K562 (cell line): Measurements from ENCODE around the gene MEIKIN. TPM values are rescaled to one million over a fixed set of nuclear protein-coding genes. Genes with fewer than 3 reads are reported as not detected.

Experiments
- ARHGAP35 ChIP-seq: fragments of 450-650 bp; IDR thresholded peaks from 2 replicates; pipeline ENCODE4 v1.6.1; 2018; ENCODE audit not compliant: partially characterized antibody
- ATF1 ChIP-seq, 2 experiments: fragments of 450-650 bp in 1 of 2; IDR thresholded peaks; 2 replicates each; pipeline ENCODE4 v1.6.1; 2016; ENCODE audit warnings: missing compliant biosample characterization in 1 of 2, missing genetic modification characterization in 1 of 2
- BRCA1 ChIP-seq, 2 experiments: fragments of 450-650 bp in 1 of 2; sonication (generic) in 1 of 2; formaldehyde crosslinking in 1 of 2; IDR thresholded peaks; 2 replicates each; pipeline versions ENCODE4 v1.5.0 to v1.6.1; 2017 to 2020; ENCODE audit warnings: mild to moderate bottlenecking in 1 of 2, missing genetic modification reagents in 1 of 2
- CAMTA2 ChIP-seq: fragments of 250-450 bp; sonication (Bioruptor Pico); conservative IDR thresholded peaks from 2 replicates; pipeline ENCODE4 v1.5.1; 2022
- MIER1 ChIP-seq: fragments of 450-650 bp; IDR thresholded peaks from 2 replicates; pipeline ENCODE4 v1.6.1; 2016; ENCODE audit warnings: antibody characterized with exemption, mild to moderate bottlenecking, low read depth
- NFIC ChIP-seq: fragments of 450-650 bp; IDR thresholded peaks from 2 replicates; pipeline ENCODE4 v1.6.1; 2017; ENCODE audit warnings: mild to moderate bottlenecking, inconsistent platforms
- PATZ1 ChIP-seq: fragments of 250-450 bp; sonication (Bioruptor Pico); IDR thresholded peaks from 2 replicates; pipeline ENCODE4 v1.5.0; 2020; ENCODE audit warnings: mild to moderate bottlenecking, borderline replicate concordance
- PHB ChIP-seq: fragments of 250-450 bp; sonication (Bioruptor Pico); IDR thresholded peaks from 2 replicates; pipeline ENCODE4 v1.5.0; 2021
- POLR2B ChIP-seq: fragments of 450-650 bp; IDR thresholded peaks from 2 replicates; pipeline ENCODE4 v1.6.1; 2018; ENCODE audit warnings: low read depth; ENCODE audit not compliant: partially characterized antibody
- RERE ChIP-seq: sonication (generic); formaldehyde crosslinking; IDR thresholded peaks from 2 replicates; pipeline ENCODE4 v1.8.0; 2023; ENCODE audit warnings: missing genetic modification reagents, mild to moderate bottlenecking, borderline replicate concordance
- RHOXF2B ChIP-seq: fragments of 250-450 bp; sonication (Bioruptor Pico); conservative IDR thresholded peaks from 2 replicates; pipeline ENCODE4 v1.5.1; 2021
- TRIM24 ChIP-seq, 2 experiments: fragments of 450-650 bp; IDR thresholded peaks; 2 replicates each; pipeline ENCODE4 v1.6.1; 2016
- ZKSCAN8 ChIP-seq: fragments of 200-800 bp; sonication (Bioruptor generic); IDR thresholded peaks from 2 replicates; pipeline ENCODE4 v1.6.1; 2016; ENCODE audit warnings: missing genetic modification characterization, missing compliant biosample characterization
- ZNF197 ChIP-seq: fragments of 200-800 bp; sonication (Bioruptor generic); IDR thresholded peaks from 2 replicates; pipeline ENCODE4 v1.6.1; 2016; ENCODE audit warnings: low read depth, missing genetic modification characterization, missing compliant biosample characterization
- ZNF551 ChIP-seq: fragments of 250-450 bp; sonication (Bioruptor Pico); IDR thresholded peaks from 2 replicates; pipeline ENCODE4 v1.5.0; 2021; ENCODE audit warnings: mild to moderate bottlenecking, moderate library complexity
- ZNF644 ChIP-seq: fragments of 200-800 bp; sonication (Bioruptor generic); IDR thresholded peaks from 2 replicates; pipeline ENCODE4 v1.6.1; 2016; ENCODE audit warnings: low read depth, missing genetic modification characterization, missing compliant biosample characterization
- polyA plus RNA-seq, 8 experiments: library from polyadenylated mRNA; depleted of rRNA in 4 of 8; stranded (reverse) in 5 of 8; unstranded in 3 of 8; fragments of >200 nt; fragmentation: Nextera tagmentation in 2 of 8; fragmentation: Illumina TruSeq in 1 of 8; extraction: Ambion mirVana in 2 of 8; extraction: Trizol in 1 of 8; gene quantifications; 2 replicates each; pipeline versions ENCODE4 v1.2.1 to v1.2.3, GENCODE V29; 2011 to 2014; ENCODE audit warnings: inconsistent platforms in 1 of 8, missing spikeins in 1 of 8
- total RNA-seq, 7 experiments: library from RNA; depleted of rRNA in 6 of 7; stranded (reverse); fragments of >200 nt in 6 of 7; fragmentation: Illumina TruSeq in 2 of 7; extraction: Trizol in 2 of 7; gene quantifications; 2 replicates each; pipeline versions ENCODE4 v1.2.1 to v1.2.3, GENCODE V29; 2011 to 2021; ENCODE audit warnings: low replicate concordance in 1 of 7
- TF ChIP-seq, protein P1 (sequence below), 2 experiments: fragments of 150-350 bp in 1 of 2; IDR thresholded peaks; 2 replicates each; pipeline ENCODE4 v1.6.1; 2012 to 2016; ENCODE audit warnings: low read depth in 2 of 2, low read length in 2 of 2, mild to moderate bottlenecking in 1 of 2, moderate library complexity in 1 of 2

The MEIKIN gene
- total and polyA plus RNA-seq, 9 of the 15 experiments (the other 6 are each of a cell fraction or from before 2014, with no cell fraction given) = 0.18 TPM; not detected in 8

- no peak for TF ChIP-seq ATF1 (CRISPR knock-in tag; IDR thresholded peaks at IDR 0.05)
- TF ChIP-seq ATF1 (tag; IDR thresholded peaks at IDR 0.05) = no peak
- TF ChIP-seq, protein P1, sequence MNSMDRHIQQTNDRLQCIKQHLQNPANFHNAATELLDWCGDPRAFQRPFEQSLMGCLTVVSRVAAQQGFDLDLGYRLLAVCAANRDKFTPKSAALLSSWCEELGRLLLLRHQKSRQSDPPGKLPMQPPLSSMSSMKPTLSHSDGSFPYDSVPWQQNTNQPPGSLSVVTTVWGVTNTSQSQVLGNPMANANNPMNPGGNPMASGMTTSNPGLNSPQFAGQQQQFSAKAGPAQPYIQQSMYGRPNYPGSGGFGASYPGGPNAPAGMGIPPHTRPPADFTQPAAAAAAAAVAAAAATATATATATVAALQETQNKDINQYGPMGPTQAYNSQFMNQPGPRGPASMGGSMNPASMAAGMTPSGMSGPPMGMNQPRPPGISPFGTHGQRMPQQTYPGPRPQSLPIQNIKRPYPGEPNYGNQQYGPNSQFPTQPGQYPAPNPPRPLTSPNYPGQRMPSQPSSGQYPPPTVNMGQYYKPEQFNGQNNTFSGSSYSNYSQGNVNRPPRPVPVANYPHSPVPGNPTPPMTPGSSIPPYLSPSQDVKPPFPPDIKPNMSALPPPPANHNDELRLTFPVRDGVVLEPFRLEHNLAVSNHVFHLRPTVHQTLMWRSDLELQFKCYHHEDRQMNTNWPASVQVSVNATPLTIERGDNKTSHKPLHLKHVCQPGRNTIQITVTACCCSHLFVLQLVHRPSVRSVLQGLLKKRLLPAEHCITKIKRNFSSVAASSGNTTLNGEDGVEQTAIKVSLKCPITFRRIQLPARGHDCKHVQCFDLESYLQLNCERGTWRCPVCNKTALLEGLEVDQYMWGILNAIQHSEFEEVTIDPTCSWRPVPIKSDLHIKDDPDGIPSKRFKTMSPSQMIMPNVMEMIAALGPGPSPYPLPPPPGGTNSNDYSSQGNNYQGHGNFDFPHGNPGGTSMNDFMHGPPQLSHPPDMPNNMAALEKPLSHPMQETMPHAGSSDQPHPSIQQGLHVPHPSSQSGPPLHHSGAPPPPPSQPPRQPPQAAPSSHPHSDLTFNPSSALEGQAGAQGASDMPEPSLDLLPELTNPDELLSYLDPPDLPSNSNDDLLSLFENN (IDR thresholded peaks at IDR 0.05; ENCODE audit: low read depth in 2 of 2, low read length in 2 of 2) = no peak
- TF ChIP-seq TRIM24 (IDR thresholded peaks at IDR 0.05) = peak; percentile 81 to 91
- 0 out of 2 replicates have a peak, but pooled peaks have one; percentile 11 for TF ChIP-seq NFIC
- TF ChIP-seq ZNF644 (tag) = no peak
- no peak for TF ChIP-seq ZNF197 (CRISPR knock-in tag)
- TF ChIP-seq PHB (CRISPR knock-in tag) = no peak
- no peak for TF ChIP-seq ARHGAP35
- no peak for TF ChIP-seq CAMTA2 (CRISPR knock-in tag)
- TF ChIP-seq PATZ1 (CRISPR knock-in tag) = no peak
- TF ChIP-seq POLR2B = no peak
- TF ChIP-seq RERE = no peak
- TF ChIP-seq BRCA1 (IDR thresholded peaks at IDR 0.05) = no peak
- TF ChIP-seq BRCA1 (CRISPR knock-in tag; IDR thresholded peaks at IDR 0.05) = no peak
- no peak for TF ChIP-seq MIER1
- no peak for TF ChIP-seq ZNF551 (CRISPR knock-in tag)
- TF ChIP-seq RHOXF2B (CRISPR knock-in tag) = no peak
- no peak for TF ChIP-seq ZKSCAN8 (CRISPR knock-in tag)
Observed at GRCh38 chr5:131814990-131815389, 130.5 kb downstream of the MEIKIN start (continued).
